IPS DF 6.9 (cell line): ENCODE results near the gene KCNJ3.

ENCODE experiments used
- DNase-seq: peaks from one replicate; pipeline ENCODE4 v3.0.0-alpha.2; 2013; ENCODE audit warnings: low read depth, low spot score
- H3K27ac ChIP-seq: one replicate; pipeline ENCODE4 v1.5.1; 2013; ENCODE audit warnings: low read length, control low read depth
- H3K27me3 ChIP-seq: 2 replicates; pipeline ENCODE4 v1.6.1; 2013; ENCODE audit warnings: mild to moderate bottlenecking, low read length; ENCODE audit not compliant: control insufficient read depth, insufficient read depth
- H3K36me3 ChIP-seq: 2 replicates; pipeline ENCODE4 v1.6.1; 2013; ENCODE audit warnings: low read length; ENCODE audit not compliant: control insufficient read depth, insufficient read depth
- H3K4me1 ChIP-seq: 2 replicates; pipeline ENCODE4 v1.6.1; 2013; ENCODE audit warnings: low read length; ENCODE audit not compliant: control insufficient read depth, insufficient read depth
- H3K4me3 ChIP-seq: 2 replicates; pipeline ENCODE4 v1.5.1; 2013; ENCODE audit warnings: mild to moderate bottlenecking, low read length
- H3K9me3 ChIP-seq: 2 replicates; pipeline ENCODE4 v1.6.1; 2013; ENCODE audit warnings: low read length, inconsistent platforms; ENCODE audit not compliant: control insufficient read depth, insufficient read depth
- WGBS: extraction: QIAGEN DNeasy Blood & Tissue Kit; methylation state at CpG from one replicate; pipeline ENCODE4 v1.1.7; 2013; ENCODE audit warnings: mixed read lengths, missing lambda C conversion rate; ENCODE audit not compliant: insufficient read length, insufficient coverage; 5-methylcytosine and 5-hydroxymethylcytosine counted together

The KCNJ3 gene

DNA sequence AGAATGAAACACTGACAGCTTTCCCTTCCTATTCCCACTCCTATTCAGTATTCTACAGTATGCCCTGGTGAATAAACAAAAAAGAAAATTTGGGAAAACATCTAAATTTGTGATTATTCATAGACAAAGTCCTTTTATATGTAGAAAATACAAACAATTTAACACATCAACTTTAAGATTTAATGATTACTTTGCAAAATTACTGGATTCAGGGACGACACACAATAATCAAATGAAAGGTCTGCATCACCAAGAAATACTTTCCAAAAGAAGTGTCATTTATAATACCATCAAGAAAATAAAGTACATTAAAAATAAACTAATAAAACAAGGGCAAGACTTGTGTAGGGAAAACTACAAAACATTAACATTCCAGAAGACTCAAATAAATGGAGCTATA is 199.8 kb downstream of the KCNJ3 start:
- Histone ChIP-seq H3K27me3 (no peaks in the 10 kb centered on the region), H3K27ac (no peak overlapping the region), H3K9me3 (no peaks in the 10 kb centered on the region), H3K36me3 (no peaks in the 10 kb centered on the region), H3K4me3 (no peak overlapping the region), H3K4me1 (no peaks in the 10 kb centered on the region)
- no peak for DNase-seq
- no CpG with 5 or more reads among the region's 1 CpG for WGBS

DNA sequence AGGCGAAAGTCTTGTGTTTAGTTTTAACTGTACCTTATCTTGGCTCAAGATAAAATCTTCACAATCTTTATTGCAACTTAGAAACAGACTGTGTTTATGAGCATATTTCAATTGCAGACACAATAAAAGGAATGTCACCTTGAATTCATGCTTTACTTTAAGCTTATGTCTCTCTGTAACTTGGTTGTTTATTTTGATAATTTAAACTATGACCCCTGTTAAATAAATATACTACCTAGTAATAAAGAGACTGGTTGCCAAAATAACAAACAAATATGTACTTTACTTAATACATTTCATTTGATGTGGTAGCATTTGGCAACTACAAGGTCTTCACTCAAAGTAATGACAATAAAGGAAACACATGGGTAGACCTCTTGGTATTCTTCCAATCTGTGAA is 202.6 kb downstream of the KCNJ3 start:
- no peak overlapping the region for H3K4me3 ChIP-seq
- H3K27ac ChIP-seq = no peak overlapping the region
- no peaks in the 10 kb centered on the region for H3K36me3 ChIP-seq
- DNase-seq = no peak
- WGBS = no CpG with 5 or more reads among the region's 1 CpG
- H3K27me3 ChIP-seq = no peaks in the 10 kb centered on the region
- no peaks in the 10 kb centered on the region for H3K9me3 ChIP-seq
- H3K4me1 ChIP-seq = no peaks in the 10 kb centered on the region
